Renal cortical epithelial cell (primary cell): ENCODE data around the gene GUCY1A1. TPM values are rescaled to one million over a fixed set of nuclear protein-coding genes. Genes with fewer than 3 reads are reported as not detected.
A peak's percentile ranks its signal among the peaks of the same experiment; 100 is the strongest.

Source experiments
- DNase-seq: peaks from one replicate; pipeline ENCODE4 v3.0.0-alpha.2; 2011; ENCODE audit warnings: low read depth
- total RNA-seq: library from RNA; depleted of rRNA; stranded (reverse); fragments of >200 nt; gene quantifications from 2 replicates; pipeline ENCODE4 v1.2.3, GENCODE V29; 2014

GUCY1A1 gene
- total RNA-seq, 1 donor from 2014 or later = 59.1 TPM

DNA sequence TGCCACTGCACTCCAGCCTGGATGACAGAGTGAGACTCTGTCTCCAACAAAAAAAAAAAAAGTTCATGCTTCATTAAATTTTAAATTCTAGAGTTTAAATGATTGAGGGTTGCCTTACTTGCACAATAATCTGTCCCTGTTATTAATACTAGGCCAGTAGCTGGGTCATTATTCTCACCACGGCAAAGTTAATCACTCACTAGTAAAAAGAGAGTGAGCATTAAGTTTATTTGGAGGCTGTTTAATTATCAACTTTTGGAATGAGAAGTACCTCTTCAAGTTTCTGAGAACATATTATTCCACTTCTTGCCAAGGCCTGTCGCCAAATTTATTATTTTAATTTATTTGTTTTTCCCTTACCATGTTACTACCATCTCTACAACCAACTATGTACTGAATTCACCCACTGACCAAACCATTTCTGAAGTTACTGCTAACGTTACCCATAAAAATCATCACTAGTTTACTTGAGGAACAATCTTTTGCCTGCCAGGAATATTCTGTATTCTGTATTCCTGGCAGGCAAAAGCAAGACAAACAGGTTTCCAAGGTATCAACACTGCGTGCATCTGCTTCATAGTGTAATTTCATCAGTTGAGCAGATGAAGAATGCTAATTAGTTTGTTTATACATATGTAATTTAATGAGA, 26.5 kb downstream of the GUCY1A1 start:
- DNase-seq = peak; percentile 99

DNA sequence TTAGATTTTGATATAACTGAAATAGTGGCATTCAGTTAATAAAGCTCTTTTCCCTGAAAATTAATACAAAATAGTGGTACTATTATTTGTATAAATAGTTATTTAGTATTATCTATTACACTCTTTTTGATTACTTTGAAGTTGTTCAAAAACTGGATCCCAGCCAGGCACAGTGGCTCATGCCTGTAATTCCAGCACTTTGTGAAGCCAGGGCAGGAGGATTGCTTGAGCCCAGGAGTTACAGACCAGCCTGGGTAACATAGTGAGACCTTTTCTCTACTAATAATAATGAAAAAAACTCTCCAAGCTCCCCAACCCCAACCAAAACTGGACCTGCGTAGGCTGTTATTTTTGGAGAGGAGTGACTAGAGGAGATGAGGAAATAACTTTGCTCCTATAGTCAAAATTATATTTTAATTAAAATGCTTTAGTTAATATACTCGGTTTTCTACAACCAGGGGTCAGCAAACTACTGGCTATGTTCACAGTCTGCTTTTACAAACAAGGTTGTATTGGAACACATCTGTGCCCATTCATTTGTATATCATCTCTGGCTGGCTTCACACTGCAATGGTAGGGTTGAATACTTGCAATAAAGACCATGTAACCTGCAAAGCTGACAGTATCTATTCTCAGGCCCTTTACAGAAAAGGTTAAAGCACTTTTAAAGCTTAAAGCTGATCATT, 27.6 kb downstream of the GUCY1A1 start:
- DNase-seq = peak; percentile 62

DNA sequence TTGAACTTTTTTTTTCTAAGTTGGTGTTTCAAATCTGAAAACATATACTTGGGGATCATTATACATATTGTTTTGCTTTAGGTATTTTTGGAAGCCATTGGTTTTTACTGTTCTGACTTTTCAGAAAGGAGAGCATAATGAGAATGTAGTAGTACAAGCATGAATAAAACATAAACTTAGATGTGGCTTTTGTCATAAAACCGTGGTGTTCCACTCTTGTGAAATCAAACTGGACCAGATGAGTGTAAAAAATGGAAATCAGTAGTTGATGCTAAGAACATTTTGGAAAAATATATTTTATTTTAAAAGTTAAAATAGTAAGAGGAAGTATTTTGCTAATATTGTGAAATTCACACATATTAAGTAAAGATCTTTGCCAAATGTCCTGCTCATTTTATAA, 29.6 kb downstream of the GUCY1A1 start:
- peak; percentile 55 for DNase-seq

DNA sequence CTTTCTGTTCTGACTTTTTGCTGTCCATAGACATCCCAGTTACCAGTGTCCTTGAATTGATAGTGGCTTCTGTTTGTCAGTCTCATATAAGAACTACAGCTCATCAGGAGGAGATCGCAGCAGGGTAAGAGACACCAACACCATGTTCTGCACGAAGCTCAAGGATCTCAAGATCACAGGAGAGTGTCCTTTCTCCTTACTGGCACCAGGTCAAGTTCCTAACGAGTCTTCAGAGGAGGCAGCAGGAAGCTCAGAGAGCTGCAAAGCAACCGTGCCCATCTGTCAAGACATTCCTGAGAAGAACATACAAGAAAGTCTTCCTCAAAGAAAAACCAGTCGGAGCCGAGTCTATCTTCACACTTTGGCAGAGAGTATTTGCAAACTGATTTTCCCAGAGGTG, 30.1 kb downstream of the GUCY1A1 start:
- no peak for DNase-seq

DNA sequence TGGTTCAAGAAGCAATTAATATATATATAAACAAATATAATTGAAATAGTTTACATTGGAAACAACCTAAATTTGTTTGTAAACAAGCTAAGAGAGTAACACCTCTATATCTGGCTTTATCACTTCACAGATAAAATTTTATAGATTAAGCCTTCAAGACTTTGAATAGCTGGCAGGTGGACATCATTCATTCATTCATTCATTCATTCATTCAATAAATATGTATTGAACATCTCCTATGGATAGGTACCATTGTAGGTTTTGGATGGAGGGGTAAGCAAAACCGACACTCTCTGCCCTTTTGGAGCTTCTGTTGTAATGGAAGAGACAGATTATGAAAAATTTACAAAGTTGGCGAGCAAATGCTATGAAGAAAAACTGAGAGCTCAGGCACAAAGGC, 35.2 kb downstream of the GUCY1A1 start:
- DNase-seq = no peak

DNA sequence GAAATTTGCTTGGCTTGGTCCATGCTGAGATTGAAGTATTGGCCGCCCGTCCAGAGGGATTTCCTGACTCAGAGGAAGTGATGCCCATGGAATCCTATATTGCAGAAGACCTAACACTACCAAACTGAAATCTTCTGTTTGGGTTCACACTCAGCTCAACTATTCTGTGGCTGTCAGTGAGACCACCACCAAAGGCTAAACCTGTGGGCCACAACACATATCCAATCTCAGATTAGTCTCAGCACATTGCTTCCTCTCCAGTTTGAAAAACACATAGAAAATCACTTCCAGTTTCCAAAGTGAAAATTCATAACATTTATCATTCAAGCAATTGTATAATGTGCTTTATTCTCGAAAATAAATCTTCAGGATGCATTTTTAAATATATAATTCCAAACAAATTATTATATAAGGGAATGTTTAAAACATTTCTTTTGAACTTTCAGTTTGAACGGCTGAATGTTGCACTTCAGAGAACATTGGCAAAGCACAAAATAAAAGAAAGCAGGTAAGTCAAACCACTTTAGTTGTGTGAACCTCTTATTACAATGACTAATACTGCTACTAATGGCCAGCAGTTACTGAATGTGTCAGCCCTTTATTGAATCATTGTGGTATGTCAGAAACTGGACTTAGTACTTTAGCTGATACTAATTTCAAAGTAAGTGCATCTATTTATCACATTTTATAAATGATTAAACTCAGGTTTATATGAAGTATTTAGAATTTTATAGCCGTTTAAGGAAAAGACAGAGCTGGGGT, 37.0 kb downstream of the GUCY1A1 start:
- peak; percentile 98 for DNase-seq

DNA sequence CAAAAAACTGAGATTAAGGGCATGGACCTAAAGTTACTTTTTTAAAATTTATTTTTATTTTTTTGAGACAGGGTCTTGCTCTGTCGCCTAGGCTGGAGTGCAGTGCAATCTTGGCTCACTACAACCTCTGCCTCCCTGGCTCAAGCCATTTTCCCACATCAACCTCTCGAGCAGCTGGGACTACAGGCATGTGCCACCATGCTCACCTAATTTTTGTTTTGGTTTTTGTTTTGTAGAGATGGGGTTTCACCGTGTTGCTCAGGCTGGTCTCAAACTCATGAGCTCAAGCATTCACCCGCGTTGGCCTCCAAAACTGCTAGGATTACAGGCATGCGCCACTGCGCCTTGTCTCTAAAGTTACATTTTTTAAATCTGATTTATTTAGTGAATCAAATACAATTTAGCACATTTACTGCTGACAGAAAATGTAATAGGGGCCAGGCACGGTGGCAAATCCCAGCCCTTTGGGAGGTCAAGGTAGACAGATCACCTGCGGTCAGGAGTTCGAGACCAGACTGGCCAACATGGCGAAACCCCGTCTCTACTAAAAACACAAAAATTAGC, 38.3 kb downstream of the GUCY1A1 start:
- no peak for DNase-seq

DNA sequence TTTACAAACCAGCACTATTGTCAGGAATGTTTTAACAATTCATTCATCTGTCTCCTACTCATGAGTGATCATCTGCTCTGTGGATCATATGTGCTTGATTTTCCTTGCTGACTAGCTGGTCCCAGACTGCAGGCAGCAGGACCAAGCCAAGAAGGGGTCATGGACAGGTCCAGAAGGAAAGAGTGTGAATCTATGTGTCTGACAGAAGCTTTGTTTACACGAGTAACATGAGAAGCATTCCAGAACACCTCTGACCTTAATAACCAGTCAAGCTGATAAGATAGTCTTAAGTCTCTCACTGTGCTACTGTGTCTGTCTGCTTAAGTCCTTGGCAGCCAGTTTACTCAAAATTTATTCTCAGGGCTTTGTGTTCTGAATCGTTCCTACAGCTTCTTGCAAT, 39.0 kb downstream of the GUCY1A1 start:
- DNase-seq = peak; percentile 96

DNA sequence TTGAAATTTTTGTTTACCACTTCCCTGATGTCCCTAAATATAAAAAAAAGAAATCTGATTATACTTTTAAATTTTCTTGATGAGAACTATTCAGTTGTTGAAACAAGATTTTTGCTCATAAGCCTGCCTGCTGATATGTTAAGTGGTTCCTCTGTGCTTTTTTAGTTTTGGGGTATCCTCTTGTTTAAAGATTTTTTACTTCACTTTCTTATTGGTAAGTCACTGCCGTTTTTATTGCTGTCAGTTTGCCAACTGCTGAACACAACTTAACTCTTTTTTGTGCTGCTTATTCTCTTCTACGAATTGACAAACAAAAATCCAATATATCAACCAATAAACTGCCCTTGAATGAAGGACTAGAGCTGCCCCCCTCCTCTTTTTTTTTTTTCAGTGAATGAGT, 39.5 kb downstream of the GUCY1A1 start:
- DNase-seq = no peak

DNA sequence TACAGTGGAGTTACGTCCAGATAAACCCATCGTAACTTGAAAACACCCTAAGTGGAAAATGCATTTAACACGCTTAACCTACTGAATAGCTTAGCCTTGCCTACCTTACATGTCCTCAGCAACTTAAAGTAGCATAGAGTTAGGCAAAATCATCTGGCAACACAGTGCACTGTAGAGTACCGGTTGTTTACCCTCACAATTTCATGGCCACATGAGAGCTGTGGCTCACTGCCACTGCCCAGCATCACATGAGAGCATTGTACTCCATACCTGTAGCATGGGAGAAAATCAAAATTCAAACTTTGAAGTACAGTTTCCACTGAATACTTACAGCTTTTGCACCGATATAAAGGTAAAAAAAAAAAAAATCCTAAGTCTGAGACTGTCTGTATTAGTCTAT, 40.6 kb downstream of the GUCY1A1 start:
- DNase-seq = no peak

DNA sequence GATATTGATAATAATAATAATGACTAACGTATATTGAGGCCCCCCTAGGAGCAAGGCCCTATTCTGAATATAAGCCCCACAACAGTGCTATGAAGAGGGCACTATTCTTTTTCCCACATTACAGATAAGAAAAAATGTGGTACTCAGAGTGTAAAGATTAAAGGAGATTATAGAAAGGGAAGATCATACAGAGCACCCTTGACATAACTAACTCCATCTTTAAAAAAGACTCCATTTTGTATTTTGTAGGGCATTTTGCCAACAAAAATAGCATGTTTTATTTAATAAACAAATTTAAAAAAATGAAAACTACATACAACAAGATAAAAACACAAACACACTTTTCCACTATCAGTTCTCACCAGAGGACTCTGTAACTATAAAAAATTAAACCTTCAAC, 42.1 kb downstream of the GUCY1A1 start:
- no peak for DNase-seq

DNA sequence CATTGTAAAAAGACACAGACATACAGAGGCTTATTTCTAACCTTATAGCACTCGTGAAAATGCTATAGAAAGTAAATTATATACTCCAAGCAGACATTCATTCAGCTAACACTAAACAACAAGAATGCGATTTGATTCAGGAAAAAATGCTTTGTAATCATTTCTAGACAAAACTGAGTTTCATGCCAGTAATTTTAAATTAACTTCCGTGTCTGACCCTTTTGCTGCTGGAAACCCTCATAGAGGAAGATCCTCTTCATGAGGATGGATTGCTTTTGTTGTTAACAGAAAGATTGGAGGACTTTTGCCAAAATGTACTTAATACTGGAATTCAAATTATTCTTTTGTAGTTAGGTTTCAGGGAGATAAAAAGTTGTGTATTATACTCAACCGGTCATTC, 43.3 kb downstream of the GUCY1A1 start:
- DNase-seq = no peak

DNA sequence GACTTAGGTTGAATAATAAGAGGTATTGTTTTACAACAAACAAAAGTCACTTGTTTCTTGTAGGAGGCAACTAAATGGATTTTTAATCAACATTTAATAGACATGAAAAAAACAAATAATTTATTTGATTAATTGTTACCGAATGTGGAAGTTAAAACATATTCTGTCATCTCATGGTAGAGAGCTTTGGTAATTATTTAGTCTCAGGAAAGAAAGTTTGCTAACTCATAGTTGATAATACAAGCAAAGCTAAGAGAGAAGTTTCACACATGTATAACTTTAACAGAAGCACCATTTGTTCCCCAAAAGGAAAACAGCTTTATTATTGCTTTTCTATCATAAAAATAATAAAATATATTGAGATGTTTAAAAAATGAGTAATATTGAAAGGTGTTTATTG, 44.9 kb downstream of the GUCY1A1 start:
- DNase-seq = no peak

DNA sequence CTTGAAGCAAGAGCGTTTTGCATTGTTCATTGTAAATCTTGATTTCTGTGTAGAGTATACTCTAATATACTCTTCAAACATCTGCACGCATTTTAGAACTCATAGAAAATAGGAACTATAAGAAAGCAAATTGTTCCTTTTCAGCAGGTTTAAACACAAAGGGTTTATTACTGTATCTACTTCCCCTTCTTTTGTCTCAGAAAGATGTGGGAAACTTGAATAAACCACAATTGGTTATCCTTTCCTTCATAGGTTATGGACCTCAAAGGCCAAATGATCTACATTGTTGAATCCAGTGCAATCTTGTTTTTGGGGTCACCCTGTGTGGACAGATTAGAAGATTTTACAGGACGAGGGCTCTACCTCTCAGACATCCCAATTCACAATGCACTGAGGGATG, 46.2 kb downstream of the GUCY1A1 start:
- DNase-seq = no peak

DNA sequence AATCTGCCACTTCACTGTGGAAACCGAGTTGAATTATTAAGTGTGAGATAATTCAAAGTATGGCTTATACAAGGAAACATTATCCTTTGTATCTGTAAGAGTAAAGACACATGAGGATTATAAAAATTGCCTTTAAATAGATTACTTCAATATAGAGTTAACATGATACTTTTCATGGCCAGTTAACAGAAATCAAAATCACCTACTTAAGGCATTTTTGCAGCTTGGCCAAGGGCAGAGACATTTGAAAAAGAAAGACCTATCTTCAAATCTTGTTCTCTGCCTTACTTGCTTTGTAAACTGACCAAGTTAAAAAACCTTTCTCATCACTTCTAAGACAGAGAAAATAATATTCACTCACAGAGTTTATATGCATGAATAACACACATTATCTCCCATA, 47.3 kb downstream of the GUCY1A1 start:
- no peak for DNase-seq

DNA sequence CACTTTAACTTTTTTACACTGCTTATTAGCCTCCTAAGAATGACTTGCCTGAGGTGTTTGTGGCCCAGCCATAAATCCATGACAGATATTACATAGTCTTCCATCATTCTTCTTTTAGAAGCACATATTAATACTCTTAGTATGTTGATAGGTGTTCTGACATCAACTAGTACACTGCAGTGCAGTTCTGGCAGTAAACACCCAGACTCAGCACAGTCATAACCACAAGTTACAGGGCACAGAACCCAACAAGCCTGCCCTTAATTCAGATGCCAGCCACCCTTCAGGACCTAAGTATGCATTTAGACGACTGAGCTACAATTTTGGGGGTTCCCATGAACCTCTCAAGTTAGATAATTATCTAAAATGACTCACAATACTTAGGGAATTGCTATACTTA, 55.7 kb downstream of the GUCY1A1 start:
- DNase-seq = peak; percentile 65

DNA sequence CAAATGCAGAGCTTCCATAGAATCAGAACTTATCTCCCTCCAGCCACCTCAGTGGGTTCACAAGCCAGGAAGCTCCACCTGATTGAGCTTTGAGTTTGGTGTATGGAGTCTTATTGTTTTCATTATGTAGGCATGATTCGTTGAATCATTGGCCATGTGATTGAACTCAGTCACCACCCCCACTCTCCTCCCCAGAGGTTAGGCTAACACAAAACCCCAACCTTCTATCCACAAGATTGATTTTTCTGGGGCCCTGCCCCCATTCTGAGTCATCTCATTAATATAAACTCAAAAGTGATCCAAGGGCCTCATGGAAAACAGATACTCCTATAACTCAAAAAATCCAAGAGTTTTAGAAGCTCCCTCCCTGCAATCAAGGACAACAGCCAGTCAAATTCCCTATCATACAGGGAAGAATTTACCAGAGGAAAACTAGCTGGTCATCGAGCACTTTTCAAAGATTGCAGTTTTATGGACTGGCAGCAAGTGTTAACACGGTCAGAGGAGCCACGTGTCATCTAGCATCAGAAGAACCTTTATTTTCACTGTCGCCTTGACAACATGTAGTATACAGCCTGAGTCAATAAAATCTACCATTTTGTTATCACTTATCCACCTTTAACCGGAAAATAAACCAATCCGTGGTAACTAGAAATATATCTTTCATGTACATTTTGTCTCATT, 56.3 kb downstream of the GUCY1A1 start:
- peak; percentile 95 for DNase-seq

DNA sequence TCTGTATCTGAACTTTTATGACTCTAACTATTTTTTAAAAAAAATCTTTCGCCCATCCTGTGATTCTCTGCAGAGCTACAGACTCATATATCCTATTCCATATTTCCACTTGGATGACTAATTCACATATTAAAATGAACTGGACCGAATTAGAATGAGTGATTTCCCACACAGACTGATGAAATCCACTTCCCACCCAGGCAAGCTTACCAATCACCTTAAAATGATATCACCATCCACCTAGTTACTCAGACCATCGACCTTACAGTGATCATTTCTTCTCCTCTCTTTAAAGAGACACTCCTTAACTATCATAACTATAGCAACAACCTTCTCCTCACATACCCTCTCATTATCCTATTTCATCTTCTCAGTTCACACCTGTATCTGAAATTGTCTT, 58.1 kb downstream of the GUCY1A1 start:
- no peak for DNase-seq

DNA sequence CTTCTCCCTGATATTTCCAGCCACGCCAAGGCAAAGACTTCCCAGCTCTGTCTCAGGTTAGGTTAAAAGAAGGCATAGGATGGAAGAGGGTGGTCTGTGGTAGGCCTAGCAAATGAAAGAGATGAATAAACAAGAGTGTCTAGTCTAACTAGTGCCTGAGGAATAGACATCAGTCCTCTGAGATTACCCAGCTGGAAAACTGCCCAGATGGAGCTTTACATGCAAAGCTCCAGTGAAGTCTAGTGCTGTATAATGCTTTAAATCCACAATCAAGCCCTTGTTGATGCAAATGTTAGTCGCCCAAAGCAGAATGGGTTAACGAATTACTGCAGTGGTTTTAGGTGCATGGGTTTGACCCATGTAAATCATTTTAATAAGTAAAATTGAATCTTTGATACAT, 67.4 kb downstream of the GUCY1A1 start:
- no peak for DNase-seq

DNA sequence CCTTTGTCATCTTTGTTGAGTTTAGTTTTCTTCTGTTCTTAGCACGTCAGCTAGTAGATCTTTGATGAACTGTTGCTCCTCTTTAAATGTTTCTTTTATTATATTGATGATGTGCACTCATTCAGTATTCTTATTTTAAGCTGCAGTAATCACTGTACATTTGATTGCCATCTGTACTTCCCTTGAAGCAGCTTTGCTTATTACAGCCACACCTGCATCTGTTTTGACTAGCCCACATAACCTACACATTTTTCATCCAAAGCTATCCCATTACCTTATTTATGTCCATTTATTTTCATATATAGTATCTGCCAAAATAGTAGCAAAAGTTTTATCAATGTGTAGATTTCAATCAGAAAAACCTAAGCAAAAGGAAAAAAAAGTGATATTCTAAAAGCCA, 68.3 kb downstream of the GUCY1A1 start:
- no peak for DNase-seq

DNA sequence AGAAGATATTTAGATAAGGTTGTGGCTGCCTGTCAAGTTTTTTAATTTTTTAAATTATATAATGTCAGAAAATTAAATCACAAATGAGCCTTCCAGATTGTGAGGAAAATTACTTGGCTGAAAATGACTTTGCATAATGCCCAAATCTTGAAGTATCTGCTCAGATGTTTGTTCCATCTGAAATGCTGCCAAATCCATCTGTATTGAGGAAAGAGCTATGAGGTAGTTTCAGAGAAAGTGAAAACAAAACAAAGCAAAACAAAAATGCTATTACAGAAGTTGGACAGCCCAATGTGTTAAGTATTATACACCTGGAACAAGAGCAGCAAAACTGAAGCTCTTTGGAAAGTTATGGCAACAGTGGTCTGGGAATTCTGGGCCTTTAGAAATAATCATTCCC, 68.8 kb downstream of the GUCY1A1 start:
- no peak for DNase-seq

DNA sequence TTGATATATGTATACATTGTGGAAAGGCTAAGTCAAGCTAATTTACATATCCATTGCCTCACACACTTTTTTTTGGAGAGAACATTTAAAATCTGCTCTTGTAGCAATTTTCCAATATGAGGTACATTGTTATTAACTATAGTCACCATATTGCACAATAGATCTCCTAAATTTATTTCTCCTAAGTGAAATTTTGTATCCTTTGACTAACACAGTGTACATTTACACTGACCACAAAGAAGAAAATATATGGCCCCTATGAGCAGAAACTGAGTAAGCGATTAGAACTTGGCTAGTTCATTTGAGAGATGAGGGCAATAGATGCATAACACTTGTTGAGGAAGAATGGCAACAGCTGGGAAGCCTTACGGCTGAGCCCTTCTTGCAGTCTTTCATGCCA, 71.9 kb downstream of the GUCY1A1 start:
- no peak for DNase-seq
